ENCODE measurements around the gene FBXL19.

FBXL19 gene

GRCh38 chr16:30946671-30947540 lies 23.5 kb downstream of the FBXL19 start:
- no peak overlapping the region for H3K4me3 ChIP-seq (ENCODE audit: low read depth, low read length)
- TF ChIP-seq, protein P1, sequence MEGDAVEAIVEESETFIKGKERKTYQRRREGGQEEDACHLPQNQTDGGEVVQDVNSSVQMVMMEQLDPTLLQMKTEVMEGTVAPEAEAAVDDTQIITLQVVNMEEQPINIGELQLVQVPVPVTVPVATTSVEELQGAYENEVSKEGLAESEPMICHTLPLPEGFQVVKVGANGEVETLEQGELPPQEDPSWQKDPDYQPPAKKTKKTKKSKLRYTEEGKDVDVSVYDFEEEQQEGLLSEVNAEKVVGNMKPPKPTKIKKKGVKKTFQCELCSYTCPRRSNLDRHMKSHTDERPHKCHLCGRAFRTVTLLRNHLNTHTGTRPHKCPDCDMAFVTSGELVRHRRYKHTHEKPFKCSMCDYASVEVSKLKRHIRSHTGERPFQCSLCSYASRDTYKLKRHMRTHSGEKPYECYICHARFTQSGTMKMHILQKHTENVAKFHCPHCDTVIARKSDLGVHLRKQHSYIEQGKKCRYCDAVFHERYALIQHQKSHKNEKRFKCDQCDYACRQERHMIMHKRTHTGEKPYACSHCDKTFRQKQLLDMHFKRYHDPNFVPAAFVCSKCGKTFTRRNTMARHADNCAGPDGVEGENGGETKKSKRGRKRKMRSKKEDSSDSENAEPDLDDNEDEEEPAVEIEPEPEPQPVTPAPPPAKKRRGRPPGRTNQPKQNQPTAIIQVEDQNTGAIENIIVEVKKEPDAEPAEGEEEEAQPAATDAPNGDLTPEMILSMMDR (IDR thresholded peaks at IDR 0.05; ENCODE audit: control insufficient read depth, extremely low read depth, insufficient read depth), result no peak
- no peak for DNase-seq (ENCODE audit: low read depth)

DNA sequence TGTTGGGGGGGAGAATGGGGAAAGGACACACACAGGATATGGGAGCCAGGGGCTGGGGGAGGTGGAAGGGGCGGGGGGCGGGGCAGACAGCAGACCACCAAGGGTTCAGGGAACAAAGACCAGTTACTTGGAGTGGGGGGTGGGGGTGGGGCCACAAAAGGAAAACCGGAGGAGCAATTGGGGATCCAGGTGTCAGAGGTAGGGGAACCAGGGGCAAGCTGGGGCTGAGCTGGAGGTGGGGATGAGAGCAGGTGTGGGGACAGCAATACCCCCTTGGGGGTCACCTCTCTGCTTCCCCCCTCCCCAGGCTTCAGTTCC lies 24.1 kb downstream of the FBXL19 start:
- TF ChIP-seq, protein P1 (IDR thresholded peaks at IDR 0.05; ENCODE audit: control insufficient read depth, extremely low read depth, insufficient read depth), result no peak
- no peak overlapping the region for H3K4me3 ChIP-seq (ENCODE audit: low read depth, low read length)
- DNase-seq (ENCODE audit: low read depth), result no peak

DNA sequence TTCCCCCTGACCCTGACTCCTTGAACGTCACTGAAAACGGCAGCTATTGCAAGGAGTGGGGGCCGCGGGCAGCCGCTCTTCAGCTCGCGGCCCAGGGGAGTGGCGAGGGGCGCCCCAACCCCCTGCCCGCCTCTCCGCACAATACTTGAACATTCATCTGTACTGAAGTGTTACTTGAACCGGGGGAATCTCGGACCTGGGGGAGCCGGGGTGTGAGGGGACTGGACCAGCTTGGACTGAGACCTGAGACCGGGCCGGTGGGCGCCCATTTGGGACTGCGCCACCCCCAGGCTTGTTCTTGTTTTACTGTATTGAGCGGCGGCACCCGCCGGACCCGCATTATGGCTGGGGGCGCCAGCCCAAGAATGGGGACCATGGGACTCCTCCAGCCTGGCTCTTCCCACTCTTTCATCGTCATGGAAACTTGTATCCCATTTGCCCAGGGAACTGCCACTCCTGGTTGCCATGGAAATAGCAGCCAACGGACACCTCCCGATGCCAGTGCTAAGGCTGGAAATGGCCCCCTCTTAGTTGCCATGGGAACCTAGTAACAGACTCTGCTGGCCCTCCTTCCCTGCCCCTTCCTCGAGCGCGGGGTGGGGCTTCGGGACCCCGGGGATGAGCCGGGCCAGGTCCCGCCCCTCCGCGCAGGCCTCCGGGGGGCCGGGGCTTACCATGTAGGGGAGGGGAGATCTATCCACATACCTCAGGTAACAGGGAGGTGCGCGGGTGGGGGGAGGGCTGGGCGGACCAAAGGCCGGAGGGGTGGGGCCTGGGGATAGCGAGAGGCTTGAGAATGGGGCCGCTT lies 24.7 kb downstream of the FBXL19 start:
- H3K4me3 ChIP-seq (ENCODE audit: low read depth, low read length), result peak overlapping the region; percentile 76
- peak; percentile 63 for DNase-seq (ENCODE audit: low read depth)
- TF ChIP-seq, protein P1 (IDR thresholded peaks at IDR 0.05; ENCODE audit: control insufficient read depth, extremely low read depth, insufficient read depth), result no peak

DNA sequence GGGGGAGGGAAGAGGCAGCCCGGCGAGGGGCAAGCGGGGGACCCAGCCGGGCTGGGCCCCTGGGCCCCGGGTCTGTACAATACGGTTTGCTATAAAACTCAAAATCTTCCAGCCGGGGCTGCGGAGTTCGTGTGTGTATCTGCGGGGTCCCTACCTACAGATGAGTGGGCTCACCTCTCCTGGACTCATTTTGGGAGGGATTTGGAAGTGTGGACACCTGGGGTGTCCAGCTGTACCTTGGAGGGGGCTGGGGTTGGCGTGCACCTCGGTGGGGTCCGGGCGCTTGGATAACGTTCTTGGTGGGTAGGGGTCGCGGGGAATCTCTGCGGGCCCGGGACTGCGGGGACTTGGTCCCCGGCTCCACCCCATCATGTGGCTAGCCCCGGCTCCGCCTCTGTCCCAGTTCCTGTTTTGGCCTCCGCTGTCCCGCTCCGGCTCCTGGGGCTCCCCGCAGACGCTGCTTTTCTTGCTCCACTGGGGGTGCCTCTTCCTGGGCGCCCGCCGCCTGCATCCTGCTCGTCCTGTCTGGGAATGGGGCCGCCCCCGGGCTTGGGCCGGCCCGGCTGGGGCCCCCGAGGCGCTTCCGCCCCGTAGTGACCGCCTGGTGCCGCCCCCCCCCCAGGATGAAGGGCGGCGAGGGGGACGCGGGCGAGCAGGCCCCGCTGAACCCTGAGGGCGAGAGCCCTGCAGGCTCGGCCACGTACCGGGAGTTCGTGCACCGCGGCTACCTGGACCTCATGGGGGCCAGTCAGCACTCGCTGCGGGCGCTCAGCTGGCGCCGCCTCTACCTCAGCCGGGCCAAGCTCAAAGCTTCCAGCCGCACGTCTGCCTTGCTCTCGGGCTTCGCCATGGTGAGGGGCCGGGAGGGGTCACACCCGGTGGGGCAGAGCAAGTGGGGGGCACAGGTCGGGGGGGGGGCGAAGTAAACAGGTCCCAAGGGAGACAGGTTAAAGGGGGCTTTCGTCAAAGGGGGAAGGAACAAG lies 25.6 kb downstream of the FBXL19 start, which contains the start of gene ORAI3:
Gene ORAI3 (plus strand): TSS at position 402 of the 983 bp plus-strand sequence. CDS start 222 bp downstream, at position 624.
- no peak for DNase-seq (ENCODE audit: low read depth)
- H3K4me3 ChIP-seq (ENCODE audit: low read depth, low read length), result peak within 1 kb of the TSS; percentile 76
- TF ChIP-seq, protein P1 (IDR thresholded peaks at IDR 0.05; ENCODE audit: control insufficient read depth, extremely low read depth, insufficient read depth), result no peak

DNA sequence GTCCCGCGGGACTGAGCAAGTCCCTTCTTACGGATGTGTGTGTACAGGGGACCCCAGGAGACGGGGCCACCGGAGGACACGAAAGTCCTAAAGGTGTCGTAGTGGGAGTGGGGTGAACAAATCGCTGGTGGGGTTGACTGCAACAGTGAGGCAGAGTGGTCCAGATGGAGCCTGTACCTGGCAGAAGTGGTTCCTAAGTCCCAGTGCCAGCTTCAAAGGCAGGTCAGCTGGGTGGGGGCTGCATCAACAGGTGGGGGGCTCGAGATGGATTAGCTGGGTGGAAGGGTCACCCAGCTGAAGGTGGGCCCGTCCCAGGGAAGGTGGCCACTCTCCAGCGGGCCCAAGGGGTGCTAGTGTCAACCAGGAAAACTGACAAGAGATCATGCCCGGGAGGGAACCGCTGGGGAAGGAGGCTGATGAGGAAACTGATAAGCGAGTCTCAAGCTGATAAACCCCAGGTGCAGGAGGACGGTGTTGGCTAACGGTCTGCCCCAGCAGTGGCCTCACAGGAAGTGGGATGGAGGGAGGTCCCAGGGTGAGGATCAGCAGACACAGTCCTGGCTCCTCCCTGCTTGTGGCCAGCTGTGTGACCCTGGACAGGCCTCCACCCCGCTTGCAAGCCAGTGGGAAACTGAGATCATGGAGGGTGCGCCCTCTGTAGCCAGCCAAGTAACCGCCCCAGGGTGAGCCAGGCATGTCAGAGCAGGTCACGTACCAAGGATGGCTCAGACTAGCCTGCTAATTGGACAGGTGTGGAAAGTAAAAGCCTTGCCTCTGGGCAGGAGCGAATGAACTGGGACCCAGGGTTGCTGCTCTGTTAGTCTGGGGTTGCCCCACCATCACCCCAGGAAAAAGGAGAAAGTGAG lies 26.5 kb downstream of the FBXL19 start:
- H3K4me3 ChIP-seq (ENCODE audit: low read depth, low read length), result peak overlapping the region; percentile 76
- peak; percentile 38 for DNase-seq (ENCODE audit: low read depth)
- TF ChIP-seq, protein P1 (IDR thresholded peaks at IDR 0.05; ENCODE audit: control insufficient read depth, extremely low read depth, insufficient read depth), result no peak
